Measurements from ENCODE around the gene SHF.

DNA sequence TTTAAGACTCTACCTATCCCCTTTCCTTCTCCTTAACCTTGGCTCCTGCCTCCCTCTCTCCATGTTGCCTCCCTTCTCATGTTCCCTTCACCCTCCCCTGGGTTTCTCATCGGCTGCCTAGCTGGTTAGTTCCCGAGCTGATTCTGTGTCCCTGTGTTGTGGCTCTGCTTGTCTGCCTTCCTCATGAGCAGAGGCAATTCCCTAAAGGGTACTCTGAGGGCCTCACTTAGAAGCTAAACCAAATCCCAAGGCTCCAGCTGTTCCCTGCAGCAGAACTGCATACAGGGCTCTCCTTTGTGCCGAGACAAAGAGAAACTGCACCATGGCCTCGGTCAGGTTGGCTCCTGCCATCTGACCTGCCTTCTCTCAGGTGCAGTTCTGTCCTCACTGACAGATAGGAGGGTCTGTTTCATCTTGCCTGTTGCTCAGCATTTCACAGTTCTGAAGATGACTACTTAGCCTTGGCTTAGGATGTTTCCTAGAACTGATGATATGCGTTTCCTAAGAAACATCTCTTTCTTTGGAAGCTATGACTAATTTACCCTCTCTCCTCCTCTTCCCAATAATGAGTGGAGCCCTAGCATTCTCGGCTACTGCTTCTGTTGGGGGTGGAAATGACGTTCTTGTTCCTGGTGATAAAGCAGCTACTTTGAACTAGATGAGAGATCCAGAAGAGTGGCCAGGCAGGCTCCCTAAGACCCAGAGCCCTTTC, 30.9 kb downstream of the SHF start:
- TF ChIP-seq, protein P1, sequence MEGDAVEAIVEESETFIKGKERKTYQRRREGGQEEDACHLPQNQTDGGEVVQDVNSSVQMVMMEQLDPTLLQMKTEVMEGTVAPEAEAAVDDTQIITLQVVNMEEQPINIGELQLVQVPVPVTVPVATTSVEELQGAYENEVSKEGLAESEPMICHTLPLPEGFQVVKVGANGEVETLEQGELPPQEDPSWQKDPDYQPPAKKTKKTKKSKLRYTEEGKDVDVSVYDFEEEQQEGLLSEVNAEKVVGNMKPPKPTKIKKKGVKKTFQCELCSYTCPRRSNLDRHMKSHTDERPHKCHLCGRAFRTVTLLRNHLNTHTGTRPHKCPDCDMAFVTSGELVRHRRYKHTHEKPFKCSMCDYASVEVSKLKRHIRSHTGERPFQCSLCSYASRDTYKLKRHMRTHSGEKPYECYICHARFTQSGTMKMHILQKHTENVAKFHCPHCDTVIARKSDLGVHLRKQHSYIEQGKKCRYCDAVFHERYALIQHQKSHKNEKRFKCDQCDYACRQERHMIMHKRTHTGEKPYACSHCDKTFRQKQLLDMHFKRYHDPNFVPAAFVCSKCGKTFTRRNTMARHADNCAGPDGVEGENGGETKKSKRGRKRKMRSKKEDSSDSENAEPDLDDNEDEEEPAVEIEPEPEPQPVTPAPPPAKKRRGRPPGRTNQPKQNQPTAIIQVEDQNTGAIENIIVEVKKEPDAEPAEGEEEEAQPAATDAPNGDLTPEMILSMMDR (IDR thresholded peaks at IDR 0.05) = no peak
- no peak for TF ChIP-seq POLR2A (IDR thresholded peaks at IDR 0.05)
